ENCODE data around the gene GAB2.
"Not testable (repeated sequence)": the region's sequence is repeated elsewhere in the genome, so short reads cannot be mapped to it uniquely, and the experiment has no call there.

The GAB2 gene

GRCh38 chr11:78357924-78358323, 59.7 kb downstream of the GAB2 start:
- not testable (repeated sequence) for H3K36me3 ChIP-seq (ENCODE audit: control insufficient read depth in 1 of 2, insufficient read depth in 2 of 2, low read length in 2 of 2); H3K4me3 ChIP-seq (ENCODE audit: low read depth in 1 of 2, low read length in 2 of 2); H3K9me3 ChIP-seq (ENCODE audit: control insufficient read depth in 1 of 2, low read length in 2 of 2); H3K27me3 ChIP-seq (ENCODE audit: control insufficient read depth in 1 of 2, insufficient read depth in 2 of 2, low read length in 2 of 2); H3K9ac ChIP-seq (ENCODE audit: low read depth in 1 of 2, low read length in 2 of 2); H3K27ac ChIP-seq (ENCODE audit: low read depth, low read length); H3K4me1 ChIP-seq (ENCODE audit: control insufficient read depth in 1 of 2, insufficient read depth in 2 of 2, low read length in 2 of 2)

GRCh38 chr11:78357425-78357824, 60.2 kb downstream of the GAB2 start:
- not testable (repeated sequence) for H3K4me1 ChIP-seq (ENCODE audit: control insufficient read depth in 1 of 2, insufficient read depth in 2 of 2, low read length in 2 of 2); H3K27me3 ChIP-seq (ENCODE audit: control insufficient read depth in 1 of 2, insufficient read depth in 2 of 2, low read length in 2 of 2); H3K9ac ChIP-seq (ENCODE audit: low read depth in 1 of 2, low read length in 2 of 2); H3K4me3 ChIP-seq (ENCODE audit: low read depth in 1 of 2, low read length in 2 of 2); H3K36me3 ChIP-seq (ENCODE audit: control insufficient read depth in 1 of 2, insufficient read depth in 2 of 2, low read length in 2 of 2); H3K27ac ChIP-seq (ENCODE audit: low read depth, low read length); H3K9me3 ChIP-seq (ENCODE audit: control insufficient read depth in 1 of 2, low read length in 2 of 2)

- peaks cover 12 to 17% of the 10 kb centered on the region in 2 donors for H3K4me1 ChIP-seq (ENCODE audit: control insufficient read depth in 1 of 2, insufficient read depth in 2 of 2, low read length in 2 of 2)
- H3K27ac ChIP-seq (ENCODE audit: low read depth, low read length); H3K9ac ChIP-seq (ENCODE audit: low read depth in 1 of 2, low read length in 2 of 2); H3K36me3 ChIP-seq (ENCODE audit: control insufficient read depth in 1 of 2, insufficient read depth in 2 of 2, low read length in 2 of 2); H3K4me3 ChIP-seq (ENCODE audit: low read depth in 1 of 2, low read length in 2 of 2); H3K27me3 ChIP-seq (ENCODE audit: control insufficient read depth in 1 of 2, insufficient read depth in 2 of 2, low read length in 2 of 2); H3K9me3 ChIP-seq (ENCODE audit: control insufficient read depth in 1 of 2, low read length in 2 of 2): not testable (repeated sequence)
Observed at GRCh38 chr11:78355742-78356141, 61.9 kb downstream of the GAB2 start.

- H3K9me3 ChIP-seq (ENCODE audit: control insufficient read depth in 1 of 2, low read length in 2 of 2): no peaks in the 10 kb centered on the region
- H3K27me3 ChIP-seq (ENCODE audit: control insufficient read depth in 1 of 2, insufficient read depth in 2 of 2, low read length in 2 of 2): no peaks in the 10 kb centered on the region
- no peaks in the 10 kb centered on the region for H3K36me3 ChIP-seq (ENCODE audit: control insufficient read depth in 1 of 2, insufficient read depth in 2 of 2, low read length in 2 of 2)
- H3K9ac ChIP-seq (ENCODE audit: low read depth in 1 of 2, low read length in 2 of 2): no peak overlapping the region
- H3K4me3 ChIP-seq (ENCODE audit: low read depth in 1 of 2, low read length in 2 of 2): no peak overlapping the region
- H3K4me1 ChIP-seq (ENCODE audit: control insufficient read depth in 1 of 2, insufficient read depth in 2 of 2, low read length in 2 of 2): peaks cover 12 to 20% of the 10 kb centered on the region in 2 donors
- no peak overlapping the region for H3K27ac ChIP-seq (ENCODE audit: low read depth, low read length)
Observed at GRCh38 chr11:78355309-78355705, 62.3 kb downstream of the GAB2 start.

- Histone ChIP-seq H3K9ac (ENCODE audit: low read depth in 1 of 2, low read length in 2 of 2) (no peak overlapping the region), H3K36me3 (ENCODE audit: control insufficient read depth in 1 of 2, insufficient read depth in 2 of 2, low read length in 2 of 2) (no peaks in the 10 kb centered on the region), H3K27ac (ENCODE audit: low read depth, low read length) (no peak overlapping the region), H3K4me3 (ENCODE audit: low read depth in 1 of 2, low read length in 2 of 2) (no peak overlapping the region), H3K9me3 (ENCODE audit: control insufficient read depth in 1 of 2, low read length in 2 of 2) (no peaks in the 10 kb centered on the region), H3K4me1 (ENCODE audit: control insufficient read depth in 1 of 2, insufficient read depth in 2 of 2, low read length in 2 of 2) (peaks cover 18 to 26% of the 10 kb centered on the region in 2 donors), H3K27me3 (ENCODE audit: control insufficient read depth in 1 of 2, insufficient read depth in 2 of 2, low read length in 2 of 2) (no peaks in the 10 kb centered on the region)
Observed at GRCh38 chr11:78354408-78355308, 63.0 kb downstream of the GAB2 start.

GRCh38 chr11:78351979-78352841, 65.4 kb downstream of the GAB2 start:
- Histone ChIP-seq H3K9ac (ENCODE audit: low read depth in 1 of 2, low read length in 2 of 2) (no peak overlapping the region), H3K4me1 (ENCODE audit: control insufficient read depth in 1 of 2, insufficient read depth in 2 of 2, low read length in 2 of 2) (peaks cover 31 to 42% of the 10 kb centered on the region in 2 donors), H3K27ac (ENCODE audit: low read depth, low read length) (no peak overlapping the region), H3K9me3 (ENCODE audit: control insufficient read depth in 1 of 2, low read length in 2 of 2) (no peaks in the 10 kb centered on the region), H3K4me3 (ENCODE audit: low read depth in 1 of 2, low read length in 2 of 2) (no peak overlapping the region), H3K27me3 (ENCODE audit: control insufficient read depth in 1 of 2, insufficient read depth in 2 of 2, low read length in 2 of 2) (no peaks in the 10 kb centered on the region), H3K36me3 (ENCODE audit: control insufficient read depth in 1 of 2, insufficient read depth in 2 of 2, low read length in 2 of 2) (no peaks in the 10 kb centered on the region)

GRCh38 chr11:78351193-78351592, 66.4 kb downstream of the GAB2 start:
- no peaks in the 10 kb centered on the region for H3K27me3 ChIP-seq (ENCODE audit: control insufficient read depth in 1 of 2, insufficient read depth in 2 of 2, low read length in 2 of 2)
- H3K4me1 ChIP-seq (ENCODE audit: control insufficient read depth in 1 of 2, insufficient read depth in 2 of 2, low read length in 2 of 2): peaks cover 31 to 42% of the 10 kb centered on the region in 2 donors
- H3K9ac ChIP-seq (ENCODE audit: low read depth in 1 of 2, low read length in 2 of 2): peak overlapping the region; percentile 39 to 50
- H3K9me3 ChIP-seq (ENCODE audit: control insufficient read depth in 1 of 2, low read length in 2 of 2): no peaks in the 10 kb centered on the region
- H3K27ac ChIP-seq (ENCODE audit: low read depth, low read length): no peak overlapping the region
- no peaks in the 10 kb centered on the region for H3K36me3 ChIP-seq (ENCODE audit: control insufficient read depth in 1 of 2, insufficient read depth in 2 of 2, low read length in 2 of 2)
- H3K4me3 ChIP-seq (ENCODE audit: low read depth in 1 of 2, low read length in 2 of 2): peak overlapping the region; percentile 46 to 48

- peak overlapping the region; percentile 44 to 50 for H3K9ac ChIP-seq (ENCODE audit: low read depth in 1 of 2, low read length in 2 of 2)
- peak overlapping the region; percentile 23 for H3K27ac ChIP-seq (ENCODE audit: low read depth, low read length)
Observed at GRCh38 chr11:78350646-78351165, 66.9 kb downstream of the GAB2 start.

GRCh38 chr11:78350091-78350645, 67.5 kb downstream of the GAB2 start:
- peaks cover 31 to 42% of the 10 kb centered on the region in 2 donors for H3K4me1 ChIP-seq (ENCODE audit: control insufficient read depth in 1 of 2, insufficient read depth in 2 of 2, low read length in 2 of 2)
- H3K4me3 ChIP-seq (ENCODE audit: low read depth in 1 of 2, low read length in 2 of 2): peak overlapping the region; percentile 46 to 48
- peak overlapping the region; percentile 44 to 50 for H3K9ac ChIP-seq (ENCODE audit: low read depth in 1 of 2, low read length in 2 of 2)
- H3K27me3 ChIP-seq (ENCODE audit: control insufficient read depth in 1 of 2, insufficient read depth in 2 of 2, low read length in 2 of 2): no peaks in the 10 kb centered on the region
- H3K27ac ChIP-seq (ENCODE audit: low read depth, low read length): peak overlapping the region; percentile 63
- no peaks in the 10 kb centered on the region for H3K9me3 ChIP-seq (ENCODE audit: control insufficient read depth in 1 of 2, low read length in 2 of 2)
- H3K36me3 ChIP-seq (ENCODE audit: control insufficient read depth in 1 of 2, insufficient read depth in 2 of 2, low read length in 2 of 2): no peaks in the 10 kb centered on the region

More at GRCh38 chr11:78350646-78351165, 66.9 kb downstream of the GAB2 start:
- Histone ChIP-seq H3K9me3 (ENCODE audit: control insufficient read depth in 1 of 2, low read length in 2 of 2) (no peaks in the 10 kb centered on the region), H3K4me1 (ENCODE audit: control insufficient read depth in 1 of 2, insufficient read depth in 2 of 2, low read length in 2 of 2) (peaks cover 31 to 42% of the 10 kb centered on the region in 2 donors), H3K36me3 (ENCODE audit: control insufficient read depth in 1 of 2, insufficient read depth in 2 of 2, low read length in 2 of 2) (no peaks in the 10 kb centered on the region), H3K27me3 (ENCODE audit: control insufficient read depth in 1 of 2, insufficient read depth in 2 of 2, low read length in 2 of 2) (no peaks in the 10 kb centered on the region), H3K4me3 (ENCODE audit: low read depth in 1 of 2, low read length in 2 of 2) (peak overlapping the region; percentile 46 to 48)
